GM12872 (cell line): ENCODE results near the gene C14orf180.

Source experiments
- CTCF ChIP-seq: IDR thresholded peaks from 3 replicates; pipeline ENCODE4 v1.5.1; 2011; ENCODE audit warnings: low read depth, mild to moderate bottlenecking, low read length, moderate library complexity; ENCODE audit not compliant: insufficient read depth

The C14orf180 gene

GRCh38 chr14:104560586-104560945, 19.0 kb upstream of the C14orf180 start:
- no peak for TF ChIP-seq CTCF

DNA sequence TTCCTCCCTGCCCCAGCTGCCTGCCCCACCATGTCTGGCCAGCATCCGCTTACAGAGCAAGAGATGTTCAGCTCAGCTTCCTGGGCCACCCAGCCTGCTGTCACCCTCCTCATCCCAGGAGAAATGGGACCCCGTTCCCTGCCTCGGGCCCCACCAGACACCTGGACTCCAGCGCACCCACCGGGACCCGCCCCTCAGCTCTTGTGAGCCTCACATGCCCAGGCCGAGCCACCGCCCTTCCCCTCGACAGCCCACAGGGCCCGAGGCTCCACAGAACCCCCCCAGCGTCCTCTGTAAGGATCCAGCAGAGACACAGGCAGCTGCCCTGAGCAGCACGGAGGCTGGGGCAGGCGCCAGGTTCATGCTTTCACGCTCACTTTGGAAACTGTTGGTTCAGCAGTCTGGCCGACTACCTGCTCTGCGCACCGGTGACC, 18.4 kb upstream of the C14orf180 start:
- TF ChIP-seq CTCF = no peak

GRCh38 chr14:104561632-104562495, 17.7 kb upstream of the C14orf180 start:
- TF ChIP-seq CTCF = no peak

DNA sequence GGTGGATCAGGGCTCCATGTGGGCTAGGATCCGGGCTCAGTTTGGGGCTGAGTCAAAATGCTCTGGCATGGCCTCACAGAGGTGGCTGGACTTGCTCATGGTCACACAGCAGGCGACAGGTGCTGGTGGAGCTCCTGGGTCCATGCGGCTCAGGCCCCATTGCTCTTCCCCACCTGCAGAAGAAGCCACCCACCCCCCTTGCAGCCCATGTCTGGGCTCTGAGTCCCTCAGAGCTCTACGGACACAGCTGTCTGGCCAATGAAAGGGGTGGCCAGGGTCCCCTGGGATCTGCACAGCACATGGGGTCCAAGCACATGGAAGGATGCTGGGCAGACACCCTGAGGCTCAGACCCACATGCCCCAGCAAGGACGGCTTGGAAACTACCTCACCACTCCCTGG, 17.0 kb upstream of the C14orf180 start:
- TF ChIP-seq CTCF = no peak

DNA sequence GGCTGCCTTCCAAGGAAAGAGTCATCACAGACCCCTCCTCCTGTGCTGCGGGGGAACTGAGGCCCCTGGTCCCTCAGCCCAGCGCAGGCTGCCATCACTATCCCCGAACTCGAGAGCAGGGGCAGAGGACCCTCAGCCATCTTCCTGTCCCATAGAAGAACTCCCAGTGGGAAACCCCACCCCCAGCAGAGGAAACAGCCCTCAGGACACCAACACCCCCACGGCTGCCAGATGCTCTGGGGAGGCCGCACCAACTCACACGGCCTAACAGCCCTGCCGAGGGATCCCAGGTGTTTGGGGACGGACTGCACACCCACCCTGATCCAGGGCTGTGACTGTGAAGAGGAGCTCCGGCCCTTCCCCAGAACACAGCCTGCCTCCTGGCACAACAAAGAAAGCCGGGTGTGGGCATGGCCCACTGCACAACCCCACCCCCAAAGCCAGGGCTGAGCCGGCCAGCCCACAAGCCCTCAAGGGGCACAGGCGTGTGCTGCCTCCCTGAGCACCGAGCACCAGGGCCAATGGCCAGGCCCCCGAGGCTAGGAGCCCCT, 16.3 kb upstream of the C14orf180 start:
- TF ChIP-seq CTCF = no peak

DNA sequence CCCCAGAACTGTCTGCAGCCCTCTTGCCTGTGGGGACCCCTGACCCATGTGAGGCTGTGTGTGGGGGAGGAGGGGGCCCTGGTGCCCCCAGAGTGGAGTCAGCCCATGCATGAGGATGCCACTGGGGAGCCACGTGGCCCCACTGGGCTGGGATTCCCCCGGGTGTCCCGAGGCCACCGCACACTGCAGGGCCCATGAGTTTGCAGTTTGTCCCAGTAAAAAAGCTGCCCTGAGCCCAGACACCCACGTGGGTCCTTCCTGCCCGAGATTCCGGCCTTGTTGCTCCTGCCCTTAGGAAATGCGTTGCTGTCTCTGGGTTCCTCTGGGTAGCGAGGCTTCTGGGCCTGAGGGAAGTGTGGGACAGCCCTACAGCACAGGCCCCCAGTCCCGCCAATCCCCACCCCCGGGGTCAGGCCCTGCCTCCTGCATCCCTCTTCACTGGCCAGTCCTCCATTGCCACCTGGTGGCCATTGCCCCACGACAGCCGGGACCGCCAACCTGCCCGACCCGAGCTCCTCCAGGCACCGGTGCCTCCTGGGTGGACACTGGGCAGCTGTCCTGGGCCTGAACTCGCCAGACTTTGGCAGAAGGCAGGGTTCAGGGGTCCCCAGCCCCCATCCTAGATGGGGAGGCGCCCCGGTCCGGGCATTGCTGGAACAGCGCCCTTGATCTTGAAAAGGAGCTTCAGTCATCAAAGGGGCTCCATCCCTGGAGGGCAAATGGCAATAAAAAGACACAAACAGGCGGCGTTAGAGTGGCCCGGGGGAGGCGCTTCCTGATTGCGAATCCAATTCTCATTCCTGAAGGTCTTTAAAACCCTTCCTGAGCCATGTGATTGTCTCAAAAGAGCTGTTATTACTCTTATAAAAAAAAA, 15.6 kb upstream of the C14orf180 start:
- TF ChIP-seq CTCF = peak; percentile 75
